Nephron (organoid): ENCODE measurements around the gene SLC22A4.

ENCODE experiments used
- H3K27ac Mint-ChIP-seq, 3 experiments: 2 replicates each; pipeline ENCODE4 v1.8.0; 2020; ENCODE audit warnings: mixed read lengths in 3 of 3, mild to moderate bottlenecking in 2 of 3, moderate library complexity in 1 of 3
- H3K27me3 Mint-ChIP-seq: 2 replicates; pipeline ENCODE4 v1.8.0; 2021; ENCODE audit warnings: low read depth, mild to moderate bottlenecking, moderate library complexity, mixed read lengths
- H3K36me3 Mint-ChIP-seq: 2 replicates; pipeline ENCODE4 v1.8.0; 2020; ENCODE audit warnings: low read depth, mixed read lengths
- H3K4me1 Mint-ChIP-seq: 2 replicates; pipeline ENCODE4 v1.8.0; 2020; ENCODE audit warnings: mixed read lengths
- H3K4me3 Mint-ChIP-seq, 3 experiments: 2 replicates each; pipeline ENCODE4 v1.8.0; 2020; ENCODE audit warnings: mild to moderate bottlenecking in 3 of 3, mixed read lengths in 3 of 3, moderate library complexity in 2 of 3
- H3K9me3 Mint-ChIP-seq: 2 replicates; pipeline ENCODE4 v1.8.0; 2020; ENCODE audit warnings: mixed read lengths
- CTCF ChIP-seq, 3 experiments: fragments of 200-600 bp; sonication (generic); IDR thresholded peaks; one replicate each; pipeline ENCODE4 v1.5.0; 2021; ENCODE audit warnings: antibody characterized with exemption in 3 of 3; ENCODE audit not compliant: unreplicated experiment in 3 of 3

Gene SLC22A4

GRCh38 chr5:132378580-132378979 is 84.4 kb downstream of the SLC22A4 start:
- no peak for TF ChIP-seq CTCF (IDR thresholded peaks at IDR 0.05; ENCODE audit: unreplicated experiment in 3 of 3)
- Mint-ChIP-seq H3K4me3 (no peak overlapping the region), H3K36me3 (peaks cover 19% of the 10 kb centered on the region), H3K27me3 (no peaks in the 10 kb centered on the region), H3K27ac (peak overlapping the region in 1 of 3 experiments; percentile 50), H3K9me3 (no peaks in the 10 kb centered on the region), H3K4me1 (peaks cover 7% of the 10 kb centered on the region)

DNA sequence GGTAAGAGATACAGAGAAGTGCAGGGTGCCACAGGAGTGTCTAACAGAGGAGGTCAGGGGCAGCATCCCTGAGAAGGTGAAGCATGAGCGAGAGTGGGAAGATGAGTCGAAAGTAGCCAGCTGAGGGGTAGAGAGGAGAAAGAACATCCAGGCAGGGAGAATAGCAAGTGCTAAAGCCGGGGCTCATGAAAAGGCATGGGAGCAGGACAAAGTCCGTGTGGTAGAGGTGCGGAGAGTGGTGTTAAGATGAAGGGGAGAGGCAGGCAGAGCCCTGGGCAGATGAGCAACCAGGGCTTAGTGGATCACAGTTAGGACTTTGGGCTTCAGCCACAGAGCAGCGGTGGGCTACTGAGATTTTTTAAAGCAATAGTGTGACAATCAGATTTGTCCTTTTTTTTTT is 85.9 kb downstream of the SLC22A4 start:
- H3K27ac Mint-ChIP-seq = peak overlapping the region in 1 of 3 experiments; percentile 3
- no peak for TF ChIP-seq CTCF (IDR thresholded peaks at IDR 0.05; ENCODE audit: unreplicated experiment in 3 of 3)
- no peak overlapping the region for H3K4me3 Mint-ChIP-seq
- no peaks in the 10 kb centered on the region for H3K27me3 Mint-ChIP-seq
- H3K36me3 Mint-ChIP-seq = peaks cover 19% of the 10 kb centered on the region
- H3K9me3 Mint-ChIP-seq = no peaks in the 10 kb centered on the region
- peaks cover under 1% of the 10 kb centered on the region for H3K4me1 Mint-ChIP-seq

GRCh38 chr5:132380741-132381140 is 86.5 kb downstream of the SLC22A4 start:
- peaks cover 7% of the 10 kb centered on the region for H3K4me1 Mint-ChIP-seq
- no peak overlapping the region for H3K27ac Mint-ChIP-seq
- H3K36me3 Mint-ChIP-seq = peaks cover 22% of the 10 kb centered on the region

GRCh38 chr5:132381614-132382013 is 87.4 kb downstream of the SLC22A4 start:
- Mint-ChIP-seq H3K27ac (no peak overlapping the region), H3K27me3 (peaks cover 3% of the 10 kb centered on the region), H3K9me3 (no peaks in the 10 kb centered on the region), H3K36me3 (peaks cover 22% of the 10 kb centered on the region), H3K4me1 (peaks cover 14% of the 10 kb centered on the region), H3K4me3 (no peak overlapping the region)
- no peak for TF ChIP-seq CTCF (IDR thresholded peaks at IDR 0.05; ENCODE audit: unreplicated experiment in 3 of 3)

More at GRCh38 chr5:132380741-132381140, 86.5 kb downstream of the SLC22A4 start:
- no peaks in the 10 kb centered on the region for H3K27me3 Mint-ChIP-seq
- TF ChIP-seq CTCF (IDR thresholded peaks at IDR 0.05; ENCODE audit: unreplicated experiment in 3 of 3) = no peak
- H3K9me3 Mint-ChIP-seq = no peaks in the 10 kb centered on the region
- H3K4me3 Mint-ChIP-seq = no peak overlapping the region

- peaks cover 21% of the 10 kb centered on the region for H3K36me3 Mint-ChIP-seq
- H3K27ac Mint-ChIP-seq = no peak overlapping the region
- H3K9me3 Mint-ChIP-seq = no peaks in the 10 kb centered on the region
- H3K4me1 Mint-ChIP-seq = peaks cover 31% of the 10 kb centered on the region
- no peak for TF ChIP-seq CTCF (IDR thresholded peaks at IDR 0.05; ENCODE audit: unreplicated experiment in 3 of 3)
- peaks cover 3% of the 10 kb centered on the region for H3K27me3 Mint-ChIP-seq
- H3K4me3 Mint-ChIP-seq = no peak overlapping the region
Observed at GRCh38 chr5:132383261-132383660, 89.1 kb downstream of the SLC22A4 start.

- H3K9me3 Mint-ChIP-seq = no peaks in the 10 kb centered on the region
- peaks cover 38% of the 10 kb centered on the region for H3K4me1 Mint-ChIP-seq
- H3K4me3 Mint-ChIP-seq = no peak overlapping the region
- H3K27ac Mint-ChIP-seq = no peak overlapping the region
- H3K36me3 Mint-ChIP-seq = peaks cover 16% of the 10 kb centered on the region
- TF ChIP-seq CTCF (IDR thresholded peaks at IDR 0.05; ENCODE audit: unreplicated experiment in 3 of 3) = no peak
- peaks cover 3% of the 10 kb centered on the region for H3K27me3 Mint-ChIP-seq
Observed at GRCh38 chr5:132383984-132384383, 89.8 kb downstream of the SLC22A4 start.
